CD14-positive monocyte (primary cell): ENCODE measurements around the gene CHFR. TPM values are rescaled to one million over a fixed set of nuclear protein-coding genes. Genes with fewer than 3 reads are reported as not detected.

Source experiments
- DNase-seq, 3 donors: peaks; one replicate each; pipeline ENCODE4 v3.0.0-alpha.2; 2011 to 2022
- H2AFZ ChIP-seq: 2 replicates; pipeline ENCODE4 v1.6.0; 2012; ENCODE audit warnings: mild to moderate bottlenecking, low read depth, low read length, inconsistent platforms; ENCODE audit not compliant: insufficient read depth, poor library complexity, severe bottlenecking
- H3K27ac ChIP-seq, 2 donors: 1 replicate in 1 of 2; 2 replicates in 1 of 2; pipeline ENCODE4 v1.5.1; 2012 to 2013; ENCODE audit warnings: low read length in 2 of 2, control low read depth in 1 of 2, inconsistent platforms in 1 of 2, low read depth in 1 of 2, mild to moderate bottlenecking in 1 of 2
- H3K27me3 ChIP-seq, 2 donors: one replicate each; pipeline versions ENCODE4 v1.6.0 to v1.6.1; 2011 to 2013; ENCODE audit warnings: low read length in 2 of 2; ENCODE audit not compliant: control insufficient read depth in 2 of 2, insufficient read depth in 2 of 2
- H3K36me3 ChIP-seq, 2 donors: replicated peaks in 1 of 2; 1 replicate in 1 of 2; 2 replicates in 1 of 2; pipeline versions ENCODE4 v1.5.1 to v1.6.1; 2012 to 2013; ENCODE audit warnings: low read length in 2 of 2, control low read depth in 1 of 2, inconsistent platforms in 1 of 2, mild to moderate bottlenecking in 1 of 2; ENCODE audit not compliant: insufficient read depth in 2 of 2, control insufficient read depth in 1 of 2
- H3K4me1 ChIP-seq, 2 donors: 1 replicate in 1 of 2; 2 replicates in 1 of 2; pipeline versions ENCODE4 v1.5.1 to v1.6.1; 2012 to 2013; ENCODE audit warnings: low read length in 2 of 2, control low read depth in 1 of 2, inconsistent platforms in 1 of 2, mild to moderate bottlenecking in 1 of 2, moderate library complexity in 1 of 2; ENCODE audit not compliant: insufficient read depth in 2 of 2, control insufficient read depth in 1 of 2
- H3K4me2 ChIP-seq: replicated peaks from 2 replicates; pipeline ENCODE3; 2012; ENCODE audit warnings: low read length, moderate library complexity, mild to moderate bottlenecking; ENCODE audit not compliant: poor library complexity, severe bottlenecking; ENCODE audit errors: extremely low read depth
- H3K4me3 ChIP-seq, 3 experiments: fragments of 200-600 bp in 1 of 3; sonication (generic) in 1 of 3; replicated peaks in 1 of 3; 1 replicate in 2 of 3; 2 replicates in 1 of 3; pipeline ENCODE4 v1.5.1; 2011 to 2013; ENCODE audit warnings: low read length in 3 of 3, mild to moderate bottlenecking in 3 of 3, control low read depth in 2 of 3, low read depth in 2 of 3, inconsistent platforms in 1 of 3, moderate library complexity in 1 of 3
- H3K79me2 ChIP-seq: 2 replicates; pipeline ENCODE4 v1.6.0; 2012; ENCODE audit warnings: mild to moderate bottlenecking, control low read depth, inconsistent platforms, low read length, moderate library complexity; ENCODE audit not compliant: insufficient read depth
- H3K9ac ChIP-seq: 2 replicates; pipeline ENCODE4 v1.6.0; 2017; ENCODE audit warnings: low read length, mild to moderate bottlenecking; ENCODE audit not compliant: insufficient read depth, poor library complexity, severe bottlenecking
- H3K9me3 ChIP-seq, 2 donors: replicated peaks in 1 of 2; 1 replicate in 1 of 2; 2 replicates in 1 of 2; pipeline versions ENCODE4 v1.5.1 to v1.6.1; 2012 to 2013; ENCODE audit warnings: low read length in 2 of 2, control low read depth in 1 of 2; ENCODE audit not compliant: control insufficient read depth in 1 of 2, insufficient read depth in 1 of 2
- H4K20me1 ChIP-seq: 2 replicates; pipeline ENCODE4 v1.6.0; 2012; ENCODE audit warnings: mild to moderate bottlenecking, low read length, control low read depth, moderate library complexity; ENCODE audit not compliant: insufficient read depth
- H3K27ac Mint-ChIP-seq, 7 donors: one replicate each; pipeline ENCODE4 v1.8.0; 2020; ENCODE audit warnings: mild to moderate bottlenecking in 7 of 7, mixed read lengths in 7 of 7, moderate library complexity in 6 of 7, inconsistent platforms in 2 of 7
- H3K27me3 Mint-ChIP-seq, 3 donors: one replicate each; pipeline ENCODE4 v1.8.0; 2021 to 2022; ENCODE audit warnings: low read depth in 3 of 3, mild to moderate bottlenecking in 3 of 3, mixed read lengths in 3 of 3, moderate library complexity in 3 of 3, inconsistent platforms in 1 of 3
- H3K36me3 Mint-ChIP-seq, 2 donors: one replicate each; pipeline ENCODE4 v1.8.0; 2020; ENCODE audit warnings: mixed read lengths in 2 of 2, inconsistent platforms in 1 of 2, mild to moderate bottlenecking in 1 of 2
- H3K4me1 Mint-ChIP-seq: one replicate; pipeline ENCODE4 v1.8.0; 2020; ENCODE audit warnings: mild to moderate bottlenecking, mixed read lengths
- H3K4me3 Mint-ChIP-seq, 2 donors: one replicate each; pipeline ENCODE4 v1.8.0; 2020; ENCODE audit warnings: mild to moderate bottlenecking in 2 of 2, mixed read lengths in 2 of 2, moderate library complexity in 1 of 2
- H3K9me3 Mint-ChIP-seq, 7 donors: one replicate each; pipeline ENCODE4 v1.8.0; 2020 to 2022; ENCODE audit warnings: mixed read lengths in 7 of 7, mild to moderate bottlenecking in 6 of 7, moderate library complexity in 6 of 7, inconsistent platforms in 2 of 7
- CTCF ChIP-seq: fragments of 200-600 bp; IDR thresholded peaks from one replicate; pipeline ENCODE4 v1.8.0; 2022; ENCODE audit warnings: antibody characterized with exemption, mild to moderate bottlenecking
- WGBS: methylation state at CpG from one replicate; pipeline ENCODE4 v1.1.5; 2013; ENCODE audit warnings: missing lambda C conversion rate; ENCODE audit not compliant: insufficient coverage; 5-methylcytosine and 5-hydroxymethylcytosine counted together
- intact Hi-C, 2 donors: fragments of 100-400 bp; cut with micrococcal nuclease; formaldehyde crosslinking; loops; one replicate each; pipeline versions ENCODE4 v1.15.0 to v1.15.1; 2023
- polyA plus RNA-seq, 3 donors: library from polyadenylated mRNA; depleted of rRNA in 1 of 3; unstranded in 2 of 3; stranded (reverse) in 1 of 3; fragments of 300-500 nt in 2 of 3; fragments of >200 nt in 1 of 3; fragmentation: Illumina TruSeq in 2 of 3; gene quantifications; 1 replicate in 2 of 3; 2 replicates in 1 of 3; pipeline ENCODE4 v1.2.3, GENCODE V29; 2012 to 2021

CHFR gene
- polyA plus RNA-seq, 3 donors: 28.0 to 76.3 (median 39.3) TPM

DNA sequence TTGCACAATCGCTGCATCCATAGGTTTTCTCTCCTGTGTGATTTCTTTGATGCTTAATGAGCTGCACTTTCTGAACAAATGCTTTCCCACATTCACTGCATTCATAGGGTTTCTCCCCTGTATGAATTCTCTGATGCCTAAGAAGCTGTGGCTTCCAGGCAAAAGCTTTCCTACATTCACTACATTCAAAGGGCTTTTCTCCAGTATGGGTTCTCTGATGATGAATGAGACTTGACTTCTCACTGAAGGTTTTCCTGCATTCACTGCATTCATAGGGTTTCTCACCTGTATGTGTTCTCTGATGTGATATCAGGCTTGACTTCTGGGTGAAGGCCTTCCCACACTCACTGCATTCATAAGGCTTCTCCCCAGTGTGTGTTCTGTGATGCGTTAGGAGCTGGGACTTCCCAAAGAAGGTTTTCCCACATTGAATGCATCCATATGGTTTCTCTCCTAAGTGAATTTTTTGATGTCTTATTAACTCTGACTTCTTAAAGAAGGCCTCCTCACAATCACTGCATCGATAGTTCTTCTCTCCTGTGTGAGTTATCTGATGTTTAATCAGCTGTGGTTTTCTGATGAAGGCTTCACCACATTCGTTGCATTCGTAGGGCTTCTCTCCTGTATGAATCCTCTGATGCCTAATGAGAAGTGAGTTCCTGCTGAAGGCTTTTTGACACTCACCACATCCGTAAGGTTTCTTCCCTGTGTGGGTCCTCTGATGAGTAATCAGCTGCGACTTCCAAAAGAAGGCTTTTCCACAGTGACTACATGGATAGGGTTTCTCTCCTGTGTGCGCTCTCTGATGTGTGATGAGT is 38.4 kb upstream of the CHFR start:
- WGBS: 100% methylated on average over 1 of the region's 8 CpGs
- H3K27me3 ChIP-seq: no peaks in the 10 kb centered on the region
- TF ChIP-seq CTCF: no peak
- peak overlapping the region in 1 of 3 experiments; percentile 37 for H3K4me3 ChIP-seq
- no peaks in the 10 kb centered on the region for H3K79me2 ChIP-seq
- H3K27ac ChIP-seq: no peak overlapping the region
- peaks cover 0 to 39% of the 10 kb centered on the region in 2 donors for H3K36me3 Mint-ChIP-seq
- no peak overlapping the region for H3K9ac ChIP-seq
- intact Hi-C loops: no loop called here
- H3K27ac Mint-ChIP-seq: no peak overlapping the region
- H3K9me3 ChIP-seq: peaks cover 68 to 100% of the 10 kb centered on the region in 2 donors
- DNase-seq: no peak
- peaks cover 0 to 2% (median 0%) of the 10 kb centered on the region in 3 donors for H3K27me3 Mint-ChIP-seq
- no peaks in the 10 kb centered on the region for H3K4me1 Mint-ChIP-seq
- no peaks in the 10 kb centered on the region for H3K4me1 ChIP-seq
- H3K4me3 Mint-ChIP-seq: no peak overlapping the region
- H3K36me3 ChIP-seq: peaks cover 0 to 19% of the 10 kb centered on the region in 2 donors
- no peak overlapping the region for H2AFZ ChIP-seq
- no peaks in the 10 kb centered on the region for H4K20me1 ChIP-seq
- no peak overlapping the region for H3K4me2 ChIP-seq
- H3K9me3 Mint-ChIP-seq: peaks cover 66 to 98% (median 92%) of the 10 kb centered on the region in 7 donors

DNA sequence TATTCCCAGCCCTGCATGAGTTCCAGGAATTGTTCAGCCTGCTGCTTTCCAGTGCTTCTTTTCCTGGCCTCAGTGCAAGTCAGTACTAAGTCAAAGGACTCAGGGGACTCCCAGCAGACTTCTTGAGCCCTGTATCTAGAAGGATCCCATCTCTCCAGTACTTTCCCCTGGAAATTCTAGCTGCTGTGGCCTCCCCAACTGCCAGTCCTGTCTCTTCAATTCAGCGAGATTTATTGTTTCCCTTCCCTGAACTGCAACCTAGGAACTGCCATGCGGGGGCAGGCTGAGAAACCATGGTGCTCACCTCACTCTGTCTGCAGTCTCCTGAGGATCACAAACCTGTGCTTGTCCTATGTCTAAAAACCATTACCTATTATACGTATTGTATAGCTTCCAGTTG is 37.0 kb upstream of the CHFR start:
- Histone ChIP-seq H3K27ac (no peak overlapping the region), H3K9me3 (peaks cover 70 to 100% of the 10 kb centered on the region in 2 donors), H3K27me3 (no peaks in the 10 kb centered on the region), H3K4me3 (peak overlapping the region in 1 of 3 experiments; percentile 37), H3K4me2 (no peak overlapping the region), H3K36me3 (peaks cover 0 to 19% of the 10 kb centered on the region in 2 donors), H3K79me2 (no peaks in the 10 kb centered on the region), H3K4me1 (no peaks in the 10 kb centered on the region), H3K9ac (no peak overlapping the region), H4K20me1 (no peaks in the 10 kb centered on the region), H2AFZ (no peak overlapping the region)
- H3K9me3 Mint-ChIP-seq: peaks cover 63 to 98% (median 94%) of the 10 kb centered on the region in 7 donors
- TF ChIP-seq CTCF: no peak
- 100% methylated on average over 2 of the region's 3 CpGs for WGBS
- intact Hi-C loops: no loop called here
- no peak overlapping the region for H3K4me3 Mint-ChIP-seq
- no peak for DNase-seq
- peaks cover 0 to 29% of the 10 kb centered on the region in 2 donors for H3K36me3 Mint-ChIP-seq
- H3K4me1 Mint-ChIP-seq: no peaks in the 10 kb centered on the region
- H3K27me3 Mint-ChIP-seq: peaks cover 0 to 2% (median 0%) of the 10 kb centered on the region in 3 donors
- no peak overlapping the region for H3K27ac Mint-ChIP-seq
